Esophagus squamous epithelium (tissue), 4 donors: ENCODE results near the gene MAP2K5.

Source experiments
- CTCF ChIP-seq, 6 experiments: fragments of 450-650 bp in 4 of 6; fragments of 200-600 bp in 2 of 6; sonication (generic) in 2 of 6; IDR thresholded peaks; one replicate each; pipeline ENCODE4 v1.5.1; 2016 to 2019; ENCODE audit warnings: antibody characterized with exemption in 6 of 6, mild to moderate bottlenecking in 4 of 6, moderate library complexity in 4 of 6
- POLR2A ChIP-seq, 4 donors: fragments of 450-650 bp; IDR thresholded peaks; one replicate each; pipeline ENCODE4 v1.6.1; 2017; ENCODE audit warnings: antibody characterized with exemption in 4 of 4, mild to moderate bottlenecking in 4 of 4, moderate library complexity in 3 of 4

- TF ChIP-seq CTCF (IDR thresholded peaks at IDR 0.05) (no peak), POLR2A (IDR thresholded peaks at IDR 0.05) (no peak)
Measured at GRCh38 chr15:67785431-67785830, 242.9 kb downstream of the MAP2K5 start.
